GM23338 (cell line): ENCODE data around the gene CCNF. TPM values are rescaled to one million over a fixed set of nuclear protein-coding genes. Genes with fewer than 3 reads are reported as not detected.

ENCODE experiments used
- ATAC-seq: fragments of 200-7000 bp; cut with Tn5 transposase; 3 replicates; pipeline ENCODE4 v1.9.1; 2020
- DNase-seq: peaks from one replicate; pipeline ENCODE4 v3.0.0-alpha.2; 2015; ENCODE audit warnings: low spot score
- H2AFZ ChIP-seq: fragments of 200-600 bp; sonication (generic); 2 replicates; pipeline ENCODE4 v1.8.0; 2016; ENCODE audit warnings: antibody characterized with exemption, mild to moderate bottlenecking, moderate library complexity
- H3F3A ChIP-seq: fragments of 200-600 bp; sonication (generic); replicated peaks from 2 replicates; pipeline ENCODE4 v1.8.0; 2017; ENCODE audit warnings: antibody characterized with exemption, mixed run types, low read depth
- H3K27ac ChIP-seq: fragments of 200-600 bp; sonication (generic); 2 replicates; pipeline ENCODE4 v1.6.1; 2016; ENCODE audit warnings: low read depth
- H3K27me3 ChIP-seq: fragments of 200-600 bp; sonication (generic); 2 replicates; pipeline ENCODE4 v1.8.0; 2016; ENCODE audit warnings: mild to moderate bottlenecking, mixed run types, moderate library complexity; ENCODE audit not compliant: insufficient read depth
- H3K36me3 ChIP-seq: fragments of 200-600 bp; sonication (generic); 2 replicates; pipeline ENCODE4 v1.8.0; 2016; ENCODE audit warnings: mild to moderate bottlenecking; ENCODE audit not compliant: insufficient read depth
- H3K4me1 ChIP-seq: fragments of 200-600 bp; sonication (generic); 2 replicates; pipeline ENCODE4 v1.8.0; 2016; ENCODE audit warnings: mild to moderate bottlenecking, moderate library complexity; ENCODE audit not compliant: insufficient read depth
- H3K4me2 ChIP-seq: fragments of 200-600 bp; sonication (generic); 2 replicates; pipeline ENCODE4 v1.7.1; 2017; ENCODE audit warnings: mixed run types
- H3K4me3 ChIP-seq: fragments of 200-600 bp; sonication (generic); 2 replicates; pipeline ENCODE4 v1.6.1; 2016; ENCODE audit warnings: mixed run types
- H3K79me2 ChIP-seq: fragments of 200-600 bp; sonication (generic); replicated peaks from 2 replicates; pipeline ENCODE4 v1.8.0; 2017; ENCODE audit warnings: mild to moderate bottlenecking; ENCODE audit not compliant: insufficient read depth
- H3K9me2 ChIP-seq: fragments of 200-600 bp; sonication (generic); 2 replicates; pipeline ENCODE4 v1.8.0; 2017; ENCODE audit not compliant: insufficient read depth
- H4K20me1 ChIP-seq: fragments of 200-600 bp; sonication (generic); replicated peaks from 2 replicates; pipeline ENCODE4 v1.8.0; 2017; ENCODE audit warnings: mild to moderate bottlenecking; ENCODE audit not compliant: insufficient read depth
- H3K27ac Mint-ChIP-seq: 2 replicates; pipeline ENCODE4 v1.8.0; 2020; ENCODE audit warnings: inconsistent platforms, mild to moderate bottlenecking, moderate library complexity, mixed read lengths
- H3K27me3 Mint-ChIP-seq: 3 replicates; pipeline ENCODE4 v1.8.0; 2022; ENCODE audit warnings: low read depth, mild to moderate bottlenecking, moderate library complexity, mixed read lengths, inconsistent platforms; ENCODE audit not compliant: insufficient read depth, poor library complexity
- H3K36me3 Mint-ChIP-seq: 3 replicates; pipeline ENCODE4 v1.8.0; 2021; ENCODE audit warnings: low read depth, mild to moderate bottlenecking, inconsistent platforms, moderate library complexity, mixed read lengths
- H3K4me1 Mint-ChIP-seq: 3 replicates; pipeline ENCODE4 v1.8.0; 2020; ENCODE audit warnings: mild to moderate bottlenecking, inconsistent platforms, mixed read lengths
- H3K4me3 Mint-ChIP-seq: 3 replicates; pipeline ENCODE4 v1.8.0; 2021; ENCODE audit warnings: moderate library complexity, mild to moderate bottlenecking, inconsistent platforms, mixed read lengths
- H3K9me3 Mint-ChIP-seq: 3 replicates; pipeline ENCODE4 v1.8.0; 2020; ENCODE audit warnings: moderate library complexity, mild to moderate bottlenecking, inconsistent platforms, mixed read lengths
- CREB1 ChIP-seq: fragments of 250-450 bp; sonication (Bioruptor Pico); IDR thresholded peaks from 2 replicates; pipeline ENCODE4 v1.5.0; 2020; ENCODE audit warnings: low read depth, mild to moderate bottlenecking, moderate library complexity
- CTCF ChIP-seq, 2 experiments: fragments of 200-600 bp in 1 of 2; sonication (generic) in 1 of 2; conservative IDR thresholded peaks; 2 replicates each; pipeline versions ENCODE4 v1.5.1 to v1.6.1; 2016 to 2017; ENCODE audit warnings: antibody characterized with exemption in 2 of 2, low read depth in 2 of 2, mild to moderate bottlenecking in 2 of 2, moderate library complexity in 1 of 2
- ETS1 ChIP-seq: IDR thresholded peaks from 2 replicates; pipeline ENCODE4 v1.6.1; 2016; ENCODE audit warnings: antibody characterized with exemption
- EZH2phosphoT487 ChIP-seq: fragments of 200-600 bp; sonication (generic); IDR thresholded peaks from one replicate; pipeline ENCODE4 v1.8.1; 2018; ENCODE audit warnings: antibody characterized with exemption; ENCODE audit not compliant: unreplicated experiment
- JUNB ChIP-seq: IDR thresholded peaks from one replicate; pipeline ENCODE4 v1.6.1; 2016; ENCODE audit warnings: antibody characterized with exemption; ENCODE audit not compliant: unreplicated experiment
- NANOG ChIP-seq: IDR thresholded peaks from 2 replicates; pipeline ENCODE4 v1.6.1; 2016; ENCODE audit warnings: antibody characterized with exemption, borderline replicate concordance
- POLR2AphosphoS5 ChIP-seq: IDR thresholded peaks from 2 replicates; pipeline ENCODE4 v1.6.1; 2016; ENCODE audit warnings: antibody characterized with exemption, low read depth
- STAT1 ChIP-seq: IDR thresholded peaks from one replicate; pipeline ENCODE4 v1.6.1; 2016; ENCODE audit warnings: antibody characterized with exemption; ENCODE audit not compliant: unreplicated experiment
- ZNF331 ChIP-seq: fragments of 250-450 bp; sonication (Bioruptor Pico); IDR thresholded peaks from 2 replicates; pipeline ENCODE4 v1.5.0; 2020; ENCODE audit warnings: low read depth, mild to moderate bottlenecking, moderate library complexity
- polyA plus RNA-seq: library from polyadenylated mRNA; unstranded; fragments of >200 nt; fragmentation: Nextera tagmentation; extraction: Ambion mirVana; gene quantifications from 2 replicates; pipeline ENCODE4 v1.2.1, GENCODE V29; 2016
- total RNA-seq: library from RNA; depleted of rRNA; stranded (reverse); fragments of >200 nt; shearing (Covaris generic); gene quantifications from 2 replicates; pipeline ENCODE4 v1.2.3, GENCODE V29; 2014

The CCNF gene
- total and polyA plus RNA-seq, 2 experiments from 2014 or later = 21.2 to 54.2 TPM

GRCh38 chr16:2499454-2499853 is 70.2 kb downstream of the CCNF start:
- ATAC-seq (no peak), DNase-seq (no peak)
- no peaks in the 10 kb centered on the region for H3K36me3 ChIP-seq
- Mint-ChIP-seq H3K4me1 (peaks cover 5% of the 10 kb centered on the region), H3K4me3 (no peak overlapping the region), H3K27ac (no peak overlapping the region), H3K36me3 (peaks cover 8% of the 10 kb centered on the region; the same call in 2 of the 3 replicates), H3K9me3 (no peaks in the 10 kb centered on the region), H3K27me3 (no peaks in the 10 kb centered on the region)
- no peaks in the 10 kb centered on the region for H3K79me2 ChIP-seq
- no peak overlapping the region for H3K4me3 ChIP-seq
- no peak overlapping the region for H3K27ac ChIP-seq
- no peaks in the 10 kb centered on the region for H3K27me3 ChIP-seq
- H3K9me2 ChIP-seq = no peaks in the 10 kb centered on the region
- H4K20me1 ChIP-seq = no peaks in the 10 kb centered on the region; the same call in 1 of the 2 replicates
- H2AFZ ChIP-seq = no peak overlapping the region
- H3K4me1 ChIP-seq = peaks cover 7% of the 10 kb centered on the region; the same call in 1 of the 2 replicates
- H3F3A ChIP-seq = no peaks in the 10 kb centered on the region
- no peak overlapping the region for H3K4me2 ChIP-seq
- TF ChIP-seq EZH2phosphoT487 (no peak), CREB1 (no peak), POLR2AphosphoS5 (no peak), ETS1 (no peak)

- ATAC-seq (no peak), DNase-seq (no peak)
- H3K9me2 ChIP-seq = no peaks in the 10 kb centered on the region
- Mint-ChIP-seq H3K4me1 (peaks cover 5% of the 10 kb centered on the region), H3K27me3 (no peaks in the 10 kb centered on the region), H3K9me3 (no peaks in the 10 kb centered on the region), H3K36me3 (peaks cover 8% of the 10 kb centered on the region; the same call in 2 of the 3 replicates), H3K27ac (no peak overlapping the region), H3K4me3 (no peak overlapping the region)
- H3K27me3 ChIP-seq = no peaks in the 10 kb centered on the region
- no peaks in the 10 kb centered on the region for H3K36me3 ChIP-seq
- H3K79me2 ChIP-seq = no peaks in the 10 kb centered on the region
- TF ChIP-seq JUNB = no peak
- TF ChIP-seq ZNF331 = no peak
- no peak for TF ChIP-seq NANOG
- no peak for TF ChIP-seq CTCF (conservative IDR thresholded peaks at IDR 0.05; ENCODE audit: low read depth in 2 of 2)
- no peak for TF ChIP-seq STAT1
- TF ChIP-seq POLR2AphosphoS5 = no peak
- no peaks in the 10 kb centered on the region; the same call in 1 of the 2 replicates for H4K20me1 ChIP-seq
- no peak overlapping the region for H3K4me2 ChIP-seq
- H3F3A ChIP-seq = no peaks in the 10 kb centered on the region
- H3K4me3 ChIP-seq = no peak overlapping the region
- H3K4me1 ChIP-seq = peaks cover 7% of the 10 kb centered on the region; the same call in 1 of the 2 replicates
- no peak overlapping the region for H2AFZ ChIP-seq
- no peak overlapping the region for H3K27ac ChIP-seq
These were observed 70.7 kb downstream of the CCNF start for GRCh38 chr16:2499890-2500429.
